HepG2 (cell line): ENCODE results near the gene FGFR1OP2. TPM values are rescaled to one million over a fixed set of nuclear protein-coding genes. Genes with fewer than 3 reads are reported as not detected.
A peak's percentile ranks its signal among the peaks of the same experiment; 100 is the strongest.

Experiments used
- BATF2 ChIP-seq: sonication (generic); formaldehyde crosslinking; IDR thresholded peaks from 2 replicates; pipeline ENCODE4 v1.8.0; 2022; ENCODE audit warnings: mild to moderate bottlenecking, missing genetic modification reagents, moderate library complexity
- BHLHE40 ChIP-seq: IDR thresholded peaks from 2 replicates; pipeline ENCODE4 v1.6.1; 2011; ENCODE audit warnings: low read length, improper control_type of control experiment
- ELK4 ChIP-seq: sonication (generic); formaldehyde crosslinking; IDR thresholded peaks from 2 replicates; pipeline ENCODE4 v1.9.0; 2021; ENCODE audit warnings: missing genetic modification reagents, borderline replicate concordance
- FOXA1 ChIP-seq, 2 experiments: fragments of 450-650 bp in 1 of 2; sonication (generic) in 1 of 2; formaldehyde crosslinking in 1 of 2; IDR thresholded peaks; 2 replicates each; pipeline versions ENCODE4 v1.4.0 to v1.6.1; 2016 to 2020; ENCODE audit warnings: missing genetic modification reagents in 1 of 2
- HNF1B ChIP-seq: sonication (generic); formaldehyde crosslinking; IDR thresholded peaks from 2 replicates; pipeline ENCODE4 v1.5.1; 2020; ENCODE audit warnings: mild to moderate bottlenecking, moderate library complexity, missing genetic modification reagents
- MTF1 ChIP-seq: sonication (generic); formaldehyde crosslinking; IDR thresholded peaks from 2 replicates; pipeline ENCODE4 v1.5.0; 2020; ENCODE audit warnings: missing genetic modification reagents
- NAIF1 ChIP-seq: sonication (generic); formaldehyde crosslinking; IDR thresholded peaks from 2 replicates; pipeline ENCODE4 v1.5.0; 2020; ENCODE audit warnings: mild to moderate bottlenecking, missing genetic modification reagents, borderline replicate concordance
- NFYB ChIP-seq: sonication (generic); formaldehyde crosslinking; IDR thresholded peaks from 2 replicates; pipeline ENCODE4 v1.4.0; 2020; ENCODE audit warnings: missing genetic modification reagents
- PAWR ChIP-seq: sonication (generic); formaldehyde crosslinking; IDR thresholded peaks from 2 replicates; pipeline ENCODE4 v1.4.0; 2020; ENCODE audit warnings: missing genetic modification reagents, mild to moderate bottlenecking, borderline replicate concordance
- SCMH1 ChIP-seq: sonication (generic); formaldehyde crosslinking; IDR thresholded peaks from 2 replicates; pipeline ENCODE4 v1.9.0; 2021; ENCODE audit warnings: missing genetic modification reagents, mild to moderate bottlenecking, borderline replicate concordance
- TRIM22 ChIP-seq: fragments of 450-650 bp; IDR thresholded peaks from 2 replicates; pipeline ENCODE4 v1.6.1; 2017
- ZBTB7B ChIP-seq: sonication (generic); formaldehyde crosslinking; IDR thresholded peaks from 2 replicates; pipeline ENCODE4 v1.4.0; 2020; ENCODE audit warnings: missing genetic modification reagents
- ZNF407 ChIP-seq: sonication (generic); formaldehyde crosslinking; IDR thresholded peaks from one replicate; pipeline ENCODE4 v1.5.1; 2020; ENCODE audit warnings: mild to moderate bottlenecking, missing genetic modification reagents; ENCODE audit errors: not compliant biosample characterization
- ZNF703 ChIP-seq: sonication (generic); formaldehyde crosslinking; IDR thresholded peaks from 2 replicates; pipeline ENCODE4 v1.5.1; 2020; ENCODE audit warnings: missing genetic modification reagents, mild to moderate bottlenecking, moderate library complexity, borderline replicate concordance
- ZNF788 ChIP-seq: sonication (generic); formaldehyde crosslinking; IDR thresholded peaks from 2 replicates; pipeline ENCODE4 v1.5.0; 2020; ENCODE audit warnings: mild to moderate bottlenecking, missing genetic modification reagents, borderline replicate concordance
- polyA plus RNA-seq, 8 experiments: library from polyadenylated mRNA; depleted of rRNA in 3 of 8; stranded (reverse) in 7 of 8; unstranded in 1 of 8; fragments of >200 nt; fragmentation: Illumina TruSeq in 4 of 8; extraction: Trizol in 4 of 8; gene quantifications; 2 replicates each; pipeline versions ENCODE4 v1.2.1 to v1.2.3, GENCODE V29; 2011 to 2016; ENCODE audit warnings: low read depth in 4 of 8, missing spikeins in 1 of 8, mixed read lengths in 1 of 8; ENCODE audit not compliant: insufficient read depth in 1 of 8
- total RNA-seq, 5 experiments: library from RNA; depleted of rRNA; stranded (reverse); fragments of >200 nt; fragmentation: Illumina TruSeq; extraction: Trizol; gene quantifications; 2 replicates each; pipeline ENCODE4 v1.2.3, GENCODE V29; 2016; ENCODE audit warnings: low read depth in 1 of 5

Gene FGFR1OP2
- total and polyA plus RNA-seq, 2 of the 13 experiments (the other 11 are each of a cell fraction or from before 2014, with no cell fraction given): 18.3 to 38.1 TPM

GRCh38 chr12:26937863-26938700 lies at the start of gene FGFR1OP2, which contains the start of gene INTS13 (continued):
- no peak for TF ChIP-seq ZNF407
- TF ChIP-seq FOXA1 (IDR thresholded peaks at IDR 0.05): no peak
- TF ChIP-seq FOXA1 (CRISPR knock-in tag; IDR thresholded peaks at IDR 0.05): no peak
- TF ChIP-seq HNF1B (CRISPR knock-in tag): peak; percentile 53
- TF ChIP-seq SCMH1 (CRISPR knock-in tag): no peak
- peak; percentile 69; the same call in 1 of the 2 replicates for TF ChIP-seq PAWR (CRISPR knock-in tag)
- TF ChIP-seq ZNF788 (CRISPR knock-in tag): peak; percentile 62; the same call in 1 of the 2 replicates
- TF ChIP-seq BATF2 (CRISPR knock-in tag): no peak
- peak; percentile 59 for TF ChIP-seq NFYB
- TF ChIP-seq MTF1 (CRISPR knock-in tag): no peak
- no peak for TF ChIP-seq ZNF703 (CRISPR knock-in tag)
- TF ChIP-seq NAIF1 (CRISPR knock-in tag): no peak
- no peak for TF ChIP-seq ELK4 (CRISPR knock-in tag)
- no peak; the same call in 1 of the 2 replicates for TF ChIP-seq ZBTB7B
- no peak for TF ChIP-seq BHLHE40
- no peak for TF ChIP-seq TRIM22
